HEK293 (cell line): ENCODE measurements around the gene CA12.

Experiments used
- CTCF ChIA-PET: fragments of 350-600 bp; formaldehyde crosslinking; extraction: SDS; loops from one replicate; lab custom pipeline; 2021; ENCODE audit warnings: antibody characterized with exemption; lab: Yijun Ruan, JAX
- POLR2A ChIA-PET: fragments of 300-600 bp; formaldehyde crosslinking; extraction: SDS; loops from one replicate; lab custom pipeline; 2020; ENCODE audit warnings: antibody characterized with exemption, inconsistent platforms; lab: Yijun Ruan, JAX
- H3K27ac ChIP-seq: fragments of 200-500 bp; sonication (Bioruptor generic); 2 replicates; pipeline ENCODE4 v1.5.1; 2014; ENCODE audit warnings: low read depth, low read length, control low read depth, inconsistent platforms; ENCODE audit errors: extremely low read depth
- H3K36me3 ChIP-seq, 2 experiments: fragments of 200-500 bp in 1 of 2; sonication (Bioruptor generic) in 1 of 2; 1 replicate in 1 of 2; 2 replicates in 1 of 2; pipeline ENCODE4 v1.5.1; 2014 to 2017; ENCODE audit warnings: inconsistent platforms in 2 of 2, low read length in 2 of 2; ENCODE audit not compliant: control insufficient read depth in 2 of 2, insufficient read depth in 1 of 2
- H3K4me1 ChIP-seq: fragments of 200-500 bp; sonication (Bioruptor generic); 2 replicates; pipeline ENCODE4 v1.5.1; 2014; ENCODE audit warnings: mild to moderate bottlenecking, low read length, inconsistent platforms; ENCODE audit not compliant: control insufficient read depth, insufficient read depth
- H3K4me3 ChIP-seq: 2 replicates; pipeline ENCODE4 v1.5.1; 2011; ENCODE audit warnings: low read depth, mild to moderate bottlenecking, control low read depth, low read length, moderate library complexity
- H3K9me3 ChIP-seq: fragments of 200-500 bp; sonication (Bioruptor generic); 2 replicates; pipeline ENCODE4 v1.5.1; 2014; ENCODE audit warnings: low read depth, low read length, inconsistent platforms; ENCODE audit not compliant: control insufficient read depth, insufficient read depth
- ATF2 ChIP-seq: fragments of 450-650 bp; formaldehyde crosslinking; IDR thresholded peaks from 2 replicates; pipeline ENCODE4 v1.5.1; 2016; ENCODE audit warnings: missing biosample characterization, missing genetic modification characterization, low read depth
- EGR2 ChIP-seq: fragments of 450-650 bp; formaldehyde crosslinking; IDR thresholded peaks from 2 replicates; pipeline ENCODE4 v1.5.1; 2016; ENCODE audit warnings: low read depth, missing biosample characterization, missing genetic modification characterization
- PBX3 ChIP-seq: sonication (generic); formaldehyde crosslinking; IDR thresholded peaks from 2 replicates; pipeline ENCODE4 v1.8.1; 2022; ENCODE audit warnings: mild to moderate bottlenecking, moderate library complexity, missing genetic modification reagents
- ZBTB17 ChIP-seq: fragments of 450-650 bp; formaldehyde crosslinking; IDR thresholded peaks from 2 replicates; pipeline ENCODE4 v1.5.1; 2016; ENCODE audit warnings: missing biosample characterization, missing genetic modification characterization
- ZFHX2 ChIP-seq: fragments of 450-650 bp; formaldehyde crosslinking; conservative IDR thresholded peaks from 2 replicates; pipeline ENCODE4 v1.5.1; 2016; ENCODE audit warnings: missing biosample characterization, missing genetic modification characterization
- ZNF302 ChIP-seq: fragments of 450-650 bp; formaldehyde crosslinking; IDR thresholded peaks from 2 replicates; pipeline ENCODE4 v1.5.1; 2016; ENCODE audit warnings: missing biosample characterization, missing genetic modification characterization, low read depth
- ZNF571 ChIP-seq: fragments of 450-650 bp; formaldehyde crosslinking; IDR thresholded peaks from 2 replicates; pipeline ENCODE4 v1.5.0; 2017; ENCODE audit warnings: missing biosample characterization, missing genetic modification characterization
- ZNF785 ChIP-seq: fragments of 450-650 bp; formaldehyde crosslinking; IDR thresholded peaks from 2 replicates; pipeline ENCODE4 v1.5.1; 2016; ENCODE audit warnings: missing biosample characterization, missing genetic modification characterization
- ZNF830 ChIP-seq: fragments of 450-650 bp; IDR thresholded peaks from 2 replicates; pipeline ENCODE4 v1.5.0; 2018; ENCODE audit warnings: missing biosample characterization, missing genetic modification characterization, low read depth, mild to moderate bottlenecking, moderate library complexity
- ZSCAN16 ChIP-seq: fragments of 450-650 bp; formaldehyde crosslinking; IDR thresholded peaks from 2 replicates; pipeline ENCODE4 v1.5.1; 2016; ENCODE audit warnings: missing biosample characterization, missing genetic modification characterization
- TF ChIP-seq, protein P1 (sequence below): fragments of 450-650 bp; formaldehyde crosslinking; IDR thresholded peaks from 2 replicates; pipeline ENCODE4 v1.5.1; 2016; ENCODE audit warnings: missing biosample characterization, missing genetic modification characterization, borderline replicate concordance
- TF ChIP-seq, protein P2 (sequence below): fragments of 450-650 bp; formaldehyde crosslinking; IDR thresholded peaks from 2 replicates; pipeline ENCODE4 v1.5.1; 2016; ENCODE audit warnings: missing biosample characterization, missing genetic modification characterization
- TF ChIP-seq, protein P3 (sequence below): fragments of 450-650 bp; formaldehyde crosslinking; IDR thresholded peaks from 2 replicates; pipeline ENCODE4 v1.5.1; 2016; ENCODE audit warnings: missing biosample characterization, missing genetic modification characterization

CA12 gene

GRCh38 chr15:63392361-63393009, 10.8 kb upstream of the CA12 start:
- Histone ChIP-seq H3K36me3 (no peaks in the 10 kb centered on the region), H3K4me3 (no peak overlapping the region), H3K9me3 (no peaks in the 10 kb centered on the region), H3K4me1 (peaks cover 6% of the 10 kb centered on the region; the same call in 1 of the 2 replicates), H3K27ac (no peak overlapping the region)
- CTCF ChIA-PET = no interaction called here
- POLR2A ChIA-PET = no interaction called here
- peak; percentile 95 for TF ChIP-seq ZBTB17 (tag by site-specific recombination)
- TF ChIP-seq ZNF785 = no peak
- no peak for TF ChIP-seq ATF2
- TF ChIP-seq ZNF571 (tag by site-specific recombination) = no peak
- no peak for TF ChIP-seq PBX3 (CRISPR knock-in tag)
- TF ChIP-seq ZSCAN16 = 0 out of 2 replicates have a peak, but pooled peaks have one; percentile 46

GRCh38 chr15:63391669-63392360, 10.2 kb upstream of the CA12 start:
- Histone ChIP-seq H3K4me1 (peaks cover 6% of the 10 kb centered on the region; the same call in 1 of the 2 replicates), H3K27ac (no peak overlapping the region), H3K36me3 (no peaks in the 10 kb centered on the region), H3K9me3 (no peaks in the 10 kb centered on the region)
- TF ChIP-seq ZNF830 (tag by site-specific recombination) (no peak), ZFHX2 (tag by site-specific recombination) (peak; percentile 52), ZNF302 (tag by site-specific recombination) (no peak), EGR2 (tag by site-specific recombination) (0 out of 2 replicates have a peak, but pooled peaks have one; percentile 26)
- TF ChIP-seq, protein P1, sequence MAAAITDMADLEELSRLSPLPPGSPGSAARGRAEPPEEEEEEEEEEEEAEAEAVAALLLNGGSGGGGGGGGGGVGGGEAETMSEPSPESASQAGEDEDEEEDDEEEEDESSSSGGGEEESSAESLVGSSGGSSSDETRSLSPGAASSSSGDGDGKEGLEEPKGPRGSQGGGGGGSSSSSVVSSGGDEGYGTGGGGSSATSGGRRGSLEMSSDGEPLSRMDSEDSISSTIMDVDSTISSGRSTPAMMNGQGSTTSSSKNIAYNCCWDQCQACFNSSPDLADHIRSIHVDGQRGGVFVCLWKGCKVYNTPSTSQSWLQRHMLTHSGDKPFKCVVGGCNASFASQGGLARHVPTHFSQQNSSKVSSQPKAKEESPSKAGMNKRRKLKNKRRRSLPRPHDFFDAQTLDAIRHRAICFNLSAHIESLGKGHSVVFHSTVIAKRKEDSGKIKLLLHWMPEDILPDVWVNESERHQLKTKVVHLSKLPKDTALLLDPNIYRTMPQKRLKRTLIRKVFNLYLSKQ (tag by site-specific recombination) = no peak
- TF ChIP-seq, all 188 proteins: peak for 2
- POLR2A ChIA-PET = interaction anchor here (0.5 kb wide), 1 partner anchor 14 kb away, joined by 8 read pairs; no protein-coding TSS in a partner anchor
- CTCF ChIA-PET = no interaction called here
- no peak overlapping the region for H3K4me3 ChIP-seq

DNA sequence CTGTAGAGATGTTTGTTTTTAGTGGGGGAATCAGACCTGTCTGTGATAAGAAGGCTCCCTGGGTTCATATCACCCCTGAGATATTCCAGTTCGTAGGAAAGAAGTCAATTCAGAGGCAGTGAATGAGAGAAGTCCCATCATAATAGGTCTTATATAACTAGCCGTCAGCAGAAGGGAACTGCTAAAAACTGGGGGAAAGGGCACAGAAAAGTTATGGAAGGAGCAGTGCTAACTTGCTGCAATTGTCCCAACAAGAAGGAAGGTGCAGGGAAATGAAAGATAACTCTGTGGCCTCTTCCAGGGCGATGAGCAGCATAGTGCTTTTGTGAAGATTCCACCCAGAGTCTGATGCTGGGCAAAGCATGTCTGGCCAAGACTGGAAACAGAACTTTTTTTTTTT, 9.0 kb upstream of the CA12 start:
- CTCF ChIA-PET = no interaction called here

More for the DNA sequence above, 9.0 kb upstream of the CA12 start:
- H3K27ac ChIP-seq = no peak overlapping the region
- H3K36me3 ChIP-seq = no peaks in the 10 kb centered on the region
- H3K4me1 ChIP-seq = peaks cover 6% of the 10 kb centered on the region; the same call in 1 of the 2 replicates
- no peak overlapping the region for H3K4me3 ChIP-seq
- H3K9me3 ChIP-seq = no peaks in the 10 kb centered on the region
- POLR2A ChIA-PET = no interaction called here
- TF ChIP-seq, protein P2, sequence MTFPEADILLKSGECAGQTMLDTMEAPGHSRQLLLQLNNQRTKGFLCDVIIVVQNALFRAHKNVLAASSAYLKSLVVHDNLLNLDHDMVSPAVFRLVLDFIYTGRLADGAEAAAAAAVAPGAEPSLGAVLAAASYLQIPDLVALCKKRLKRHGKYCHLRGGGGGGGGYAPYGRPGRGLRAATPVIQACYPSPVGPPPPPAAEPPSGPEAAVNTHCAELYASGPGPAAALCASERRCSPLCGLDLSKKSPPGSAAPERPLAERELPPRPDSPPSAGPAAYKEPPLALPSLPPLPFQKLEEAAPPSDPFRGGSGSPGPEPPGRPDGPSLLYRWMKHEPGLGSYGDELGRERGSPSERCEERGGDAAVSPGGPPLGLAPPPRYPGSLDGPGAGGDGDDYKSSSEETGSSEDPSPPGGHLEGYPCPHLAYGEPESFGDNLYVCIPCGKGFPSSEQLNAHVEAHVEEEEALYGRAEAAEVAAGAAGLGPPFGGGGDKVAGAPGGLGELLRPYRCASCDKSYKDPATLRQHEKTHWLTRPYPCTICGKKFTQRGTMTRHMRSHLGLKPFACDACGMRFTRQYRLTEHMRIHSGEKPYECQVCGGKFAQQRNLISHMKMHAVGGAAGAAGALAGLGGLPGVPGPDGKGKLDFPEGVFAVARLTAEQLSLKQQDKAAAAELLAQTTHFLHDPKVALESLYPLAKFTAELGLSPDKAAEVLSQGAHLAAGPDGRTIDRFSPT = no peak
- TF ChIP-seq, protein P3, sequence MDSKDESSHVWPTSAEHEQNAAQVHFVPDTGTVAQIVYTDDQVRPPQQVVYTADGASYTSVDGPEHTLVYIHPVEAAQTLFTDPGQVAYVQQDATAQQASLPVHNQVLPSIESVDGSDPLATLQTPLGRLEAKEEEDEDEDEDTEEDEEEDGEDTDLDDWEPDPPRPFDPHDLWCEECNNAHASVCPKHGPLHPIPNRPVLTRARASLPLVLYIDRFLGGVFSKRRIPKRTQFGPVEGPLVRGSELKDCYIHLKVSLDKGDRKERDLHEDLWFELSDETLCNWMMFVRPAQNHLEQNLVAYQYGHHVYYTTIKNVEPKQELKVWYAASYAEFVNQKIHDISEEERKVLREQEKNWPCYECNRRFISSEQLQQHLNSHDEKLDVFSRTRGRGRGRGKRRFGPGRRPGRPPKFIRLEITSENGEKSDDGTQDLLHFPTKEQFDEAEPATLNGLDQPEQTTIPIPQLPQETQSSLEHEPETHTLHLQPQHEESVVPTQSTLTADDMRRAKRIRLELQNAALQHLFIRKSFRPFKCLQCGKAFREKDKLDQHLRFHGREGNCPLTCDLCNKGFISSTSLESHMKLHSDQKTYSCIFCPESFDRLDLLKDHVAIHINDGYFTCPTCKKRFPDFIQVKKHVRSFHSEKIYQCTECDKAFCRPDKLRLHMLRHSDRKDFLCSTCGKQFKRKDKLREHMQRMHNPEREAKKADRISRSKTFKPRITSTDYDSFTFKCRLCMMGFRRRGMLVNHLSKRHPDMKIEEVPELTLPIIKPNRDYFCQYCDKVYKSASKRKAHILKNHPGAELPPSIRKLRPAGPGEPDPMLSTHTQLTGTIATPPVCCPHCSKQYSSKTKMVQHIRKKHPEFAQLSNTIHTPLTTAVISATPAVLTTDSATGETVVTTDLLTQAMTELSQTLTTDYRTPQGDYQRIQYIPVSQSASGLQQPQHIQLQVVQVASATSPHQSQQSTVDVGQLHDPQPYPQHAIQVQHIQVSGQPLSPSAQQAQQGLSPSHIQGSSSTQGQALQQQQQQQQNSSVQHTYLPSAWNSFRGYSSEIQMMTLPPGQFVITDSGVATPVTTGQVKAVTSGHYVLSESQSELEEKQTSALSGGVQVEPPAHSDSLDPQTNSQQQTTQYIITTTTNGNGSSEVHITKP (tag by site-specific recombination) = peak; percentile 34; the same call in 1 of the 2 replicates
